Panc1 (cell line): ENCODE data around the gene MARCHF2. TPM values are rescaled to one million over a fixed set of nuclear protein-coding genes. Genes with fewer than 3 reads are reported as not detected.

Source experiments
- ATAC-seq: fragments of 200-7000 bp; cut with Tn5 transposase; 2 replicates; pipeline ENCODE4 v1.9.1; 2020; ENCODE audit warnings: mild to moderate bottlenecking, moderate library complexity
- BruUV-seq: library from RNA; stranded (reverse); fragments of 400-500 nt; replicated peaks from 2 replicates; lab custom pipeline; 2021; lab: Mats Ljungman, UMichigan
- CTCF ChIA-PET: fragments of 300-600 bp; sonication (Branson Sonifier 250); formaldehyde crosslinking; loops from one replicate; lab custom pipeline; 2022; ENCODE audit warnings: antibody characterized with exemption; lab: Charles Lee
- POLR2A ChIA-PET: fragments of 300-600 bp; sonication (Branson Sonifier 250); formaldehyde crosslinking; loops from one replicate; lab custom pipeline; 2022; ENCODE audit warnings: antibody characterized with exemption; lab: Charles Lee
- DNase-seq: peaks from one replicate; pipeline ENCODE4 v3.0.0-alpha.2; 2010; ENCODE audit warnings: low read depth, low spot score
- H3K27ac ChIP-seq: 2 replicates; pipeline ENCODE4 v1.5.1; 2011; ENCODE audit warnings: mild to moderate bottlenecking, low read length, inconsistent platforms
- H3K27me3 ChIP-seq: fragments of 200-500 bp; sonication (Bioruptor generic); 2 replicates; pipeline ENCODE4 v1.6.0; 2014; ENCODE audit warnings: low read length, inconsistent platforms; ENCODE audit not compliant: control insufficient read depth, insufficient read depth
- H3K36me3 ChIP-seq: fragments of 200-500 bp; sonication (Bioruptor generic); 2 replicates; pipeline ENCODE4 v1.5.1; 2014; ENCODE audit warnings: inconsistent platforms, mild to moderate bottlenecking, low read length, moderate library complexity; ENCODE audit not compliant: control insufficient read depth, insufficient read depth
- H3K4me1 ChIP-seq: 2 replicates; pipeline ENCODE4 v1.5.1; 2011; ENCODE audit warnings: inconsistent platforms, mild to moderate bottlenecking, low read length, moderate library complexity; ENCODE audit not compliant: control insufficient read depth, insufficient read depth
- H3K4me3 ChIP-seq, 2 experiments: 2 replicates each; pipeline ENCODE4 v1.5.1; 2011 to 2012; ENCODE audit warnings: low read depth in 2 of 2, low read length in 2 of 2, mild to moderate bottlenecking in 2 of 2, inconsistent platforms in 1 of 2, moderate library complexity in 1 of 2
- H3K9me3 ChIP-seq: fragments of 200-500 bp; sonication (Bioruptor generic); 2 replicates; pipeline ENCODE4 v1.5.1; 2014; ENCODE audit warnings: low read depth, mild to moderate bottlenecking, inconsistent platforms, low read length, moderate library complexity; ENCODE audit not compliant: control insufficient read depth, insufficient read depth
- POLR2AphosphoS5 ChIP-seq: IDR thresholded peaks from 2 replicates; pipeline ENCODE4 v1.6.1; 2012; ENCODE audit warnings: mild to moderate bottlenecking, low read depth, low read length, moderate library complexity
- REST ChIP-seq, 2 experiments: IDR thresholded peaks; 2 replicates each; pipeline ENCODE4 v1.6.1; 2011 to 2012; ENCODE audit warnings: low read depth in 2 of 2, control low read depth in 1 of 2, low read length in 1 of 2, mild to moderate bottlenecking in 1 of 2, moderate library complexity in 1 of 2; ENCODE audit not compliant: insufficient read depth in 1 of 2
- SIN3A ChIP-seq: IDR thresholded peaks from 2 replicates; pipeline ENCODE4 v1.6.1; 2012; ENCODE audit warnings: low read depth, mild to moderate bottlenecking, low read length, moderate library complexity, borderline replicate concordance; ENCODE audit not compliant: insufficient read depth
- TCF7L2 ChIP-seq: IDR thresholded peaks from 2 replicates; pipeline ENCODE4 v1.6.1; 2011; ENCODE audit warnings: mild to moderate bottlenecking, low read depth, low read length, inconsistent platforms
- in situ Hi-C: cut with HindIII; loops from 2 replicates; pipeline ENCODE4 v1.10.0; 2016; ENCODE audit warnings: low sequenced_read_pairs, low pct_unique_long_range_greater_than_20kb
- intact Hi-C: fragments of 100-400 bp; cut with micrococcal nuclease; formaldehyde crosslinking; loops from one replicate; pipeline ENCODE4 v1.10.0; 2022; ENCODE audit not compliant: unreplicated experiment
- total RNA-seq: library from RNA; stranded (reverse); gene quantifications from one replicate; pipeline ENCODE4 v1.2.1, GENCODE V29; 2021; ENCODE audit not compliant: unreplicated experiment
- TF ChIP-seq, protein P1 (sequence below): fragments of 450-650 bp; IDR thresholded peaks from 2 replicates; pipeline ENCODE4 v1.5.1; 2017; ENCODE audit warnings: mild to moderate bottlenecking

The MARCHF2 gene
- total RNA-seq, 1 experiment from 2014 or later = 32.6 TPM

- TF ChIP-seq, protein P1, sequence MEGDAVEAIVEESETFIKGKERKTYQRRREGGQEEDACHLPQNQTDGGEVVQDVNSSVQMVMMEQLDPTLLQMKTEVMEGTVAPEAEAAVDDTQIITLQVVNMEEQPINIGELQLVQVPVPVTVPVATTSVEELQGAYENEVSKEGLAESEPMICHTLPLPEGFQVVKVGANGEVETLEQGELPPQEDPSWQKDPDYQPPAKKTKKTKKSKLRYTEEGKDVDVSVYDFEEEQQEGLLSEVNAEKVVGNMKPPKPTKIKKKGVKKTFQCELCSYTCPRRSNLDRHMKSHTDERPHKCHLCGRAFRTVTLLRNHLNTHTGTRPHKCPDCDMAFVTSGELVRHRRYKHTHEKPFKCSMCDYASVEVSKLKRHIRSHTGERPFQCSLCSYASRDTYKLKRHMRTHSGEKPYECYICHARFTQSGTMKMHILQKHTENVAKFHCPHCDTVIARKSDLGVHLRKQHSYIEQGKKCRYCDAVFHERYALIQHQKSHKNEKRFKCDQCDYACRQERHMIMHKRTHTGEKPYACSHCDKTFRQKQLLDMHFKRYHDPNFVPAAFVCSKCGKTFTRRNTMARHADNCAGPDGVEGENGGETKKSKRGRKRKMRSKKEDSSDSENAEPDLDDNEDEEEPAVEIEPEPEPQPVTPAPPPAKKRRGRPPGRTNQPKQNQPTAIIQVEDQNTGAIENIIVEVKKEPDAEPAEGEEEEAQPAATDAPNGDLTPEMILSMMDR = no peak
- no peak for TF ChIP-seq TCF7L2
- TF ChIP-seq POLR2AphosphoS5 = no peak
- TF ChIP-seq SIN3A = no peak
- no peak for TF ChIP-seq REST (IDR thresholded peaks at IDR 0.05; ENCODE audit: insufficient read depth in 1 of 2, low read depth in 2 of 2, low read length in 1 of 2)
- ChIA-PET CTCF (interaction anchor here (0.7 kb wide), 3 partner anchors 21 to 165 kb away, joined by 3 to 7 read pairs (median 5); partner anchors contain the start of gene MARCHF2), POLR2A (interaction anchor here (0.7 kb wide), 1 partner anchor 33 kb away, joined by 12 read pairs; no protein-coding TSS in a partner anchor)
- intact Hi-C loops (no loop called here), in situ Hi-C loops (no loop called here)
- ATAC-seq = no peak
- no peaks in the 10 kb centered on the region; the same call in 1 of the 2 replicates for H3K36me3 ChIP-seq
- peak overlapping the region; percentile 51 to 80 for H3K4me3 ChIP-seq
- peak overlapping the region; percentile 76 for H3K27ac ChIP-seq
- DNase-seq = no peak
- H3K4me1 ChIP-seq = peaks cover 61% of the 10 kb centered on the region
- no peaks in the 10 kb centered on the region for H3K9me3 ChIP-seq
- no peaks in the 10 kb centered on the region for H3K27me3 ChIP-seq
- BruUV-seq = no TSS peak
Measured at GRCh38 chr19:8392017-8392591, 21.0 kb upstream of the MARCHF2 start.

- Histone ChIP-seq H3K9me3 (no peaks in the 10 kb centered on the region), H3K27me3 (no peaks in the 10 kb centered on the region), H3K4me1 (peaks cover 68% of the 10 kb centered on the region), H3K4me3 (no peak overlapping the region), H3K27ac (peak overlapping the region; percentile 69), H3K36me3 (no peaks in the 10 kb centered on the region; the same call in 1 of the 2 replicates)
- ChIA-PET CTCF (no interaction called here), POLR2A (interaction anchor here (0.5 to 0.6 kb wide), 2 partner anchors 43 to 704 kb away, joined by 4 read pairs; no protein-coding TSS in a partner anchor)
- in situ Hi-C loops = no loop called here
- BruUV-seq = no TSS peak
- TF ChIP-seq, protein P1 = no peak
- TF ChIP-seq POLR2AphosphoS5 = no peak
- TF ChIP-seq SIN3A = no peak
- ATAC-seq (no peak), DNase-seq (no peak)
- intact Hi-C loops = no loop called here
Measured at GRCh38 chr19:8393192-8393870, 19.8 kb upstream of the MARCHF2 start.
